AML-193 (cell line): ENCODE results near the gene MAP7.
"Not testable (repeated sequence)": the region's sequence is repeated elsewhere in the genome, so short reads cannot be mapped to it uniquely, and the experiment has no call there.

ENCODE experiments used
- DNase-seq, 2 experiments: peaks; one replicate each; lab custom pipeline; 2025; lab: John Stamatoyannopoulos, UW

The MAP7 gene

GRCh38 chr6:136337606-136338005 lies 212.6 kb downstream of the MAP7 start:
- DNase-seq, result no peak

DNA sequence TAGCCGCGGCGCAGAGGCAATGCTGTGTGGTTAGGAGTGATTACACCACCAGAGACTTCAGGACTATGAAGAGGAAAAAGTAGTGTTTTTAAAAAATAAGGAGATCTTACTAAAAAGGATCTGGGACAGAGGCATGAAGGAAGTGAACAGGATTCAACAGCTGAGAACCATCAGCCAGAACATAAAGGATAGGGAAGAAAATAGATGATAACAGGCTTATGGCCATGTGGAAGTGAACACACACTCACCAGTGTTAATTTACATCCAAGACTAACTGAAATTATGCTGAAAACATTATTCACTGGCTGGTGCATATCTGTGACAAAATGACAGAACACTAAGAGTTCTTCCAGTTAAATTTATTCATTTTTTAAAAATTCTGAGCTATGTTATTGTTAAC lies 213.1 kb downstream of the MAP7 start:
- no peak for DNase-seq

- DNase-seq, result no peak
Observed at GRCh38 chr6:136335736-136336363, 214.4 kb downstream of the MAP7 start.

DNA sequence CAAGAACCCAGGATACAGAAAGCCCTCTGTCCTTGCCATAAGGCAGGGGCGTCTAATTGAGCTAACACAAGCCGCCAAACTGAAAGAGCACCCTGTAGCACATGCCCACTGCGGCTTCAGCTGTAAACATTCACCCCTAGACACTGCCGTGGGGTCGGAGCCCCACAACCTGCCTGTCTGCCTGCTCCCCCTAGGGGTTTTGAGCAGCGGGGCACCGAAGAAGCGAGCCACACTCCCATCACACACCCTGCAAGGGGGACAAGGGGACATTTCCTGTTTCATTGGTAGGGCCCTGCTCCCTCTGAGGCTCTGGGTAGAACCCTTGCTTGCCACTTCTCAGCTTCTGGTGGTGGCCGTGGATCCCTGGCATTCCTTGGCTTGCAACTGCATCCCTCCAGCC lies 215.4 kb downstream of the MAP7 start:
- no peak for DNase-seq

DNA sequence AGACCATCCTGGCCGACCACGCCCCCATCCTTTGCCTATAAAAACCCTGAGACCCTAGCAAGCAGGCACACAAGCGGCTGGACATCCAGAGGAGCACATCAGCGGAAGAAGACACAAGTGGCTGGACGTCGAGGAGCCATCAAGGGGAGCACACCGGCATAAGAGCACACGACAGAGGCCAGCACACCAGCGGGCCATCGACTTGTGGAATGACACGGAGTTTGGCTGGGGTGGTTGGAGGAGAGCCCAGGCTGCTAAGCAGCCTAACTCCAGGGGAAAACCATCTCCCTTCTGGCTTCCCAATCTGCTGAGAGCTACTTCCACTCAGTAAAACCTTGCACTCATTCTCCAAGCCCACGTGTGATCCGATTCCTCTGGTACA lies 215.8 kb downstream of the MAP7 start:
- DNase-seq, result no peak

DNA sequence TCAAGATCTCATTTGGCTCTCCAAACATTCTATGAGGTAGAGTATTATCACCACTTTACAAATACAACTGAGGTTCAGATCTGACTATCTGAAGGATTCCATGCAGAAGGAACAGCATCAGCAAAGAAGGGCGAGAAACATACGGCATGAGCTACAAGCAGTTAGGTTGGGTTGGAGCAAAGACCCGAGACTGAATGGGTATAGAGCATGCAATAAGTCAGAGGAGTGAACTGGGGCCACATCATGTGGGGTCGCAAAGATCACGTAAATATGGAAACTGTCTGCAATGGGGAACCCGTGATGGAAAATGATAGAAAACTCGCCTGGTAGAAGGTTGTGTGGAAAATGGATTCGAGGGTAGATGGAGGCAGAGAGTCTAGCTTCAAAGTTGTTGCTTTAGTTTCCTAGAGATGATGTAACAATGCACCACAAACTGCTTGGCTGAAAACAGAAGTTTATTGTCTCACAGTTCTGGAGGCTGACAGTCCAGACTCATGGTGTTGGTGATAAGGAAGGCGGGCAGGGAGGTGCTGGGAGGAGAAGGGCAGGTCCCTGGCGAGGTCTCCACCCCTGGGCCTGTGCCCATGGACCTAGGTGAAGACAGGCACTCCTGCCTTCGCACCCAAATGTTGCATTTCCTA lies 216.3 kb downstream of the MAP7 start:
- DNase-seq, result no peak

DNA sequence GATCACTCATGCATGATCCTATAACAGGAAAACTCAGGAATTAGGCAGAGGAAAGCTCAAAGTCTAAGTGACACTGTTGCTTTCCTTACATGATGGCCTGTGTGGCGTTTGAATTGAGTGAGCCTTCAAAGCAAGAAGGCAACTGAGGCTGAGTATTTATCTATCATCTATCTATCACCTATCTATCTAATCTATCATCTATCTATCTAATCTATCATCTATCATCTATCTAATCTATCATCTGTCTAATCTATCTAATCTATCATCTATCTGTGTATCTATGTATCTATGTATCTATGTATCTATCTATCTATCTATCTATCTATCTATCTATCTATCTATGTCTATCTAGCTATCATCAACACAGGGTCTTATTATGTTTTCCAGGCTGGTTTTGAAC lies 218.8 kb downstream of the MAP7 start:
- no peak for DNase-seq

DNA sequence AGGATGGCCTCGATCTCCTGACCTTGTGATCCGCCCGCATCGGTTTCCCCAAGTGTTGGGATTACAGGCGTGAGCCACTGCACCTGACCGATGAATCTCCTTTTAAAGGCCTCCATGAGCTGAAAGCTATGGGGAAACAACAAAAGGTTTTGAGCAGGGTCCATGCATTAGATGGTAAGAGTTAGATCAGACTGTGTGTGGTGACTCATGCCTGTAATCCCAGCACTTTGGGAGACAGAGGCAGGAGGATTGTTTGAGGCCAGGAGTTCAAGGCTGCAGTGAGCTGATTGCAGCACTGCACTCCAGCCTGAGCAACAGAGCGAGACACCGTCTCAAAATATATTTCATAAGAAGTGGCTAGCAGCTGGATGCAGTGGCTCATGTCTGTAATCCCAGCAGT lies 219.6 kb downstream of the MAP7 start:
- DNase-seq, result no peak

DNA sequence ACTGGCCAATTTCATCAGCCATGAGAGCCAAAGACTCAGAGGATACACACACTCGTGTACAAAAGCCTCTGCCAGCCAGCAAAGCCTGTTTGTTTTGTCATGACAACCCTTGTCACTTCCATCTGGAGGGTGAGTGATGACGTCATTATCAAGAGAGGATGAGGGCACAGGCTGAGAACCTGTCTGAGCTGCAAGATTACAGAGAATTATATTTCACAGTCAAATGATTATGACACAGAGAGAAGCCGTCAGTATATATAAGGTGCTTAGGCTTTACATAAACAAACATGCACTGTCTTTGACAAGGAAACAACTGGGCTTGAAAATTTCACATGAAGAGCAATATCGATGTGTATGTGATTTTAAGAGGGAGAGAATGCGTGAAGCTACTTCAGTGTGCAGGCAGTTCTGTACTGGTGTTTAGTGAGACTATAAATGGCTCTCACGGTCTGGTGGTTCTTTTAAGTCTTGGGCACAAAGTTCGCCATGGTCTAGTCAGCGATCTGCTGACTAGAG lies 224.1 kb downstream of the MAP7 start:
- no peak for DNase-seq

DNA sequence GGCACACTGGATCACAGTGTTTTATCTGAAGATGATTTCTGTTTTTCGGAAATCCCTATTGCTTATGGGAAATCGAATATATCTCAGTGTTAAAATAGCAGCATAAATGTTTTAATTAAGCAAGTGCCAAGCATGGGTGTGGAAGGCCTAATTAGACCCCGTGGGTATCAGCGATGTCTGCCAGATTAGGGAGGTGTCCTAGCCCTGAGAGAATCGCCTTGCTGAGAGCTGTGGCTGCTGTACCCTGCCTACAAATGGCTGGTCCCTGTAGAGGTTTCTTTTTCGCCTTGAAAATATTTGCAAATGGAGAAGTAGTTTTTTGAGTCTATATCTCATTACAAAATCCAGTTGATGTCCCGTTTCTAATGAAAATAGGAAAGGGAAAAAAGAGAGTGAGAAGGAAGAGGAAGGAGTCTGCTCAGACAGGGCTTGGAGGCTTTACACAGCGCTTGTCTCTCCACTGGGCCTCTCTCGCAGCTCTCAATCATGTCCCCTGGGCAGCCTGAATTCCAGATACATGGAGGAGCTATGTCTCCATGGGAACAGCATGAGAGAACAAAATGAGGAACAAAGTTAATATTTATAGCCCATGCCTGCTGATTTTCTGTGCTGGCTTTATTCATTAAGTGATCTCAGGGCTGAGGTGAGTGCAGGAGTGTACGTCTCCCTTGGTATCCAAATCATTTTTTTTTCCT lies 225.4 kb downstream of the MAP7 start:
- no peak for DNase-seq

GRCh38 chr6:136323431-136324112 lies 226.7 kb downstream of the MAP7 start:
- DNase-seq, result no peak

GRCh38 chr6:136319732-136320131 lies 230.5 kb downstream of the MAP7 start:
- DNase-seq, result no peak

GRCh38 chr6:136318676-136319075 lies 231.5 kb downstream of the MAP7 start:
- DNase-seq, result no peak

DNA sequence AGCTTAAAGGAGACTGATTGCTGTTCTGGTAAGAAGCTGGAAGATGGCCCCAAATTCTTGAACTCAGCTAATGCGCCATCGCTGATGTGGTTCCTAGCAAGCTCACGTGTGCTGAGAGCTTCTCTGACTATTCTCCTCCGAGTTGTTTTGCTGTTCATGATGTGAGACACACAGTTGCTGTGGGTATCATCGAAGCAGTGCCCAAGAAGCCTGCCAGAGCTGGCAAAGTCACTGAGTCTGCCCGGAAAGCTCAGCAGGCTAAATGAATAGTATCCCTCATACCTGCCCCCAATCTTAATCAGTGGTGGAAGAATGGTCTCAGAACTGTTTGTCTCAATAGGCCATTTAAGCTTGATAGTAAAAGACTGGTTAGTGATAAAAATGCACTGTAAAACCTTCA lies 232.3 kb downstream of the MAP7 start:
- no peak for DNase-seq

DNA sequence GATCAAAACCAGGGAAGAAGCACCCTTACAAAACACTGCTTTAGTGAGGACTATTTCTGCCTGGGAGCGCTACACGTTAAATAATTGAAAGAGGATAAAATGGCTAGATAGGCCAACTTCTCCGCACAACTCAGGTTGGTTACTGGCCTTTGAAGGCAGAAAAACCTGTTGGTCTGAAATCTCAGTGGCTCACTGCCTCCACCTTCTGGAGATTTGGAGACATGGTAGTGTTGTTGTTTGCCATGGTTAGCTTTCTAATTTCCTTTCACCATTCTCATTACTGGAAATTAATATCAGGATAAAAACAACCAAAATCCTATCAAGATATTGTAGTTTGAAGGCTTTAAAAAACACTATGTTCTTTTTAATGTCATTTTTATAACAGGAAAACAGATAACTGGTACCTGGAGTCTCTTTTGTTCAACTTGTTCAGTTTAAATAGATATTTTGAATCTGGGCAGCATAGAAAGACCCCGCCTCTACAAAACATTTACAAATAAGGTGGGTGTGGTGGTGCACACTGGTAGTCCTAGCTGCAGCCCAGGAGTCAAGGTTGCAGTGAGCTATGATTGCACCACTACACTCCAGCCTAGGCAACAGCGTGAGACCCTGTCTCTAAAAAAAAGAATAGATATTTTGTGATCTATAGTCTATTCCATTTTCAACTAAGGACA lies 233.1 kb downstream of the MAP7 start:
- peak; percentile 60 to 64 for DNase-seq

DNA sequence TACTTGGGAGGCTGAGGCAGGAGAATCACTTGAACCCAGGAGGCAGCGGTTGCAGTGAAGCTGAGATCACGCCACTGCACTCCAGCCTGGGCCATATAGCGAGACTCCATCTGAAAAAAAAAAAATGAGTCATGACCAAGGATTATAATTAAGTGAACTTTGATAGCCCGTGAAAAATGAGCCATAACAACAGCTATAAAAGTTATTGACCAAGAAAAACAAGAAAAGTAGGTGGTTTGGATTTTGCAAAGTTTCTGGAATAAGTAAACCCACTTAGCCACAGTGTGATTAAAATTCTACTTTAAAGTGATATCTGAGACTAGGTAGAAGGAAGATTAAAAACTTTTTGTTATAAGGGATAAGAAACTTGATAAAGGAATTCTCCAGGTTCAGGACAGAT lies 234.6 kb downstream of the MAP7 start:
- no peak for DNase-seq

GRCh38 chr6:136312975-136313374 lies 237.2 kb downstream of the MAP7 start:
- no peak for DNase-seq

DNA sequence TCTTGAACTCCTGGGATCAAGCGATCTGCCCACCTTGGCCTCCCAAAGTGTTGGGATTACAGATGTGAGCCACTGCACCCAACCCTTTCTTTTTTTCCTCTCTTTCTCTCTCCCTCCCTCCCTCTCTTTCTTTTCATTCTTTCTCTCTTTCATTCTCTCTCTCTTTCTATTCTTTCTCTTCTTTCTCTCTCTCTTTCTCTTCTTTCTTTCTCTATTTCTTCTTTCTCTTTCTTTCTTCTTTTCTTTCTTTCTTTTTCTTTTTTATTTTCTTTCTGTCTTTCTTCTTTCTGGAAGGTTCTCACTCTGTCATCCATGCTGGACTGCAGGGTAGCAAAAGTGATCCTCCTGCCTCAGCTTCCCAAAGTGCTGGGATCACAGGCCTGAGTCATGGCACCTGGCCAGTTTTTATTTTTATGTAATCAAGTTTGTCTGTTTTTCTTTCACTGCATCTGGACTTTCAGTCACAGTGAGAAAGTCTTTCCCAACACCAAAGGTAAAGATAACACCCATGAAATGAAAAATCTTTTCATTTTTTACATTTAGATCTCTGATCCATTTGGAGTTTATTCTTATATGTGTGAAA lies 240.4 kb downstream of the MAP7 start:
- no peak for DNase-seq

GRCh38 chr6:136309171-136309570 lies 241.1 kb downstream of the MAP7 start:
- no peak for DNase-seq

- not testable (repeated sequence) for DNase-seq
Observed at GRCh38 chr6:136308469-136308868, 241.8 kb downstream of the MAP7 start.

- DNase-seq, result no peak
Observed at GRCh38 chr6:136307351-136307750, 242.9 kb downstream of the MAP7 start.

- DNase-seq, result no peak
Observed at GRCh38 chr6:136306466-136306865, 243.8 kb downstream of the MAP7 start.
